Neural progenitor cell (in vitro differentiated cells): ENCODE data around the gene SNAPC4. TPM values are rescaled to one million over a fixed set of nuclear protein-coding genes. Genes with fewer than 3 reads are reported as not detected.

Experiments
- DNase-seq: peaks from one replicate; pipeline ENCODE4 v3.0.0-alpha.2; 2016; ENCODE audit warnings: low spot score
- H2AFZ ChIP-seq: fragments of 200-600 bp; sonication (generic); replicated peaks from 2 replicates; pipeline ENCODE4 v1.6.1; 2016; ENCODE audit warnings: antibody characterized with exemption
- H3F3A ChIP-seq: fragments of 200-600 bp; sonication (generic); 2 replicates; pipeline ENCODE4 v1.6.1; 2016; ENCODE audit warnings: antibody characterized with exemption, low read depth
- H3K27ac ChIP-seq: fragments of 200-600 bp; sonication (generic); 2 replicates; pipeline ENCODE4 v1.5.1; 2016; ENCODE audit warnings: mild to moderate bottlenecking
- H3K27me3 ChIP-seq: fragments of 200-600 bp; sonication (generic); 2 replicates; pipeline ENCODE4 v1.6.1; 2016; ENCODE audit warnings: mild to moderate bottlenecking, moderate library complexity
- H3K36me3 ChIP-seq: fragments of 200-600 bp; sonication (generic); 2 replicates; pipeline ENCODE4 v1.5.1; 2016
- H3K4me1 ChIP-seq: fragments of 200-600 bp; sonication (generic); 2 replicates; pipeline ENCODE4 v1.6.1; 2016; ENCODE audit warnings: mixed run types
- H3K4me2 ChIP-seq: fragments of 200-600 bp; sonication (generic); 2 replicates; pipeline ENCODE4 v1.6.1; 2016
- H3K4me3 ChIP-seq: fragments of 200-600 bp; sonication (generic); 2 replicates; pipeline ENCODE4 v1.5.1; 2016
- H3K79me2 ChIP-seq: fragments of 200-600 bp; sonication (generic); 2 replicates; pipeline ENCODE4 v1.6.1; 2016; ENCODE audit warnings: low read depth
- H3K9ac ChIP-seq: fragments of 200-600 bp; sonication (generic); 2 replicates; pipeline ENCODE4 v1.6.1; 2016
- H3K9me3 ChIP-seq: fragments of 200-600 bp; sonication (generic); 2 replicates; pipeline ENCODE4 v1.5.1; 2016; ENCODE audit warnings: low read depth
- H4K20me1 ChIP-seq: fragments of 200-600 bp; sonication (generic); 2 replicates; pipeline ENCODE4 v1.6.1; 2016; ENCODE audit warnings: low read depth
- H3K27ac Mint-ChIP-seq: 3 replicates; pipeline ENCODE4 v1.8.0; 2021; ENCODE audit warnings: mixed read lengths
- H3K27me3 Mint-ChIP-seq: 2 replicates; pipeline ENCODE4 v1.8.0; 2022; ENCODE audit warnings: low read depth, mild to moderate bottlenecking, inconsistent platforms, moderate library complexity, mixed read lengths; ENCODE audit not compliant: insufficient read depth
- H3K36me3 Mint-ChIP-seq: 3 replicates; pipeline ENCODE4 v1.8.0; 2021; ENCODE audit warnings: mixed read lengths
- H3K4me1 Mint-ChIP-seq: 3 replicates; pipeline ENCODE4 v1.8.0; 2021; ENCODE audit warnings: mixed read lengths
- H3K4me3 Mint-ChIP-seq: 3 replicates; pipeline ENCODE4 v1.8.0; 2021; ENCODE audit warnings: mild to moderate bottlenecking, moderate library complexity, mixed read lengths
- H3K9me3 Mint-ChIP-seq: 3 replicates; pipeline ENCODE4 v1.8.0; 2020; ENCODE audit warnings: mixed read lengths
- CTCF ChIP-seq: fragments of 200-600 bp; sonication (generic); IDR thresholded peaks from 2 replicates; pipeline ENCODE4 v1.5.1; 2017; ENCODE audit warnings: antibody characterized with exemption, mild to moderate bottlenecking
- EZH2 ChIP-seq: fragments of 200-600 bp; sonication (generic); IDR thresholded peaks from 2 replicates; pipeline ENCODE4 v1.6.1; 2017; ENCODE audit warnings: antibody characterized with exemption, mild to moderate bottlenecking, moderate library complexity
- EZH2phosphoT487 ChIP-seq: fragments of 200-600 bp; sonication (generic); IDR thresholded peaks from 2 replicates; pipeline ENCODE4 v1.6.1; 2017; ENCODE audit warnings: antibody characterized with exemption
- total RNA-seq: library from RNA; depleted of rRNA; stranded (reverse); fragments of >200 nt; gene quantifications from 2 replicates; pipeline ENCODE4 v1.2.3, GENCODE V29; 2015; ENCODE audit warnings: low replicate concordance

Gene SNAPC4
- total RNA-seq, 1 donor from 2014 or later, result 6.8 TPM

- peaks cover 20% of the 10 kb centered on the region for H4K20me1 ChIP-seq
- no peaks in the 10 kb centered on the region for H3K4me1 ChIP-seq
- DNase-seq, result no peak
- H3K36me3 ChIP-seq, result no peaks in the 10 kb centered on the region
- TF ChIP-seq EZH2phosphoT487 (no peak), CTCF (no peak), EZH2 (no peak)
- peaks cover 11% of the 10 kb centered on the region for H3K36me3 Mint-ChIP-seq
- H3F3A ChIP-seq, result peaks cover 5% of the 10 kb centered on the region
- no peak overlapping the region for H2AFZ ChIP-seq
- H3K4me1 Mint-ChIP-seq, result peaks cover 12% of the 10 kb centered on the region
- peaks cover 24% of the 10 kb centered on the region for H3K79me2 ChIP-seq
- H3K27ac ChIP-seq, result no peak overlapping the region
- H3K27me3 ChIP-seq, result no peaks in the 10 kb centered on the region
- H3K9me3 Mint-ChIP-seq, result no peaks in the 10 kb centered on the region
- no peak overlapping the region for H3K9ac ChIP-seq
- no peaks in the 10 kb centered on the region for H3K27me3 Mint-ChIP-seq
- H3K27ac Mint-ChIP-seq, result no peak overlapping the region
- H3K4me2 ChIP-seq, result no peak overlapping the region
- H3K4me3 Mint-ChIP-seq, result peak overlapping the region; percentile 43
- no peaks in the 10 kb centered on the region for H3K9me3 ChIP-seq
- H3K4me3 ChIP-seq, result no peak overlapping the region
These were observed 4.4 kb downstream of the SNAPC4 start for GRCh38 chr9:136395345-136396218.

DNA sequence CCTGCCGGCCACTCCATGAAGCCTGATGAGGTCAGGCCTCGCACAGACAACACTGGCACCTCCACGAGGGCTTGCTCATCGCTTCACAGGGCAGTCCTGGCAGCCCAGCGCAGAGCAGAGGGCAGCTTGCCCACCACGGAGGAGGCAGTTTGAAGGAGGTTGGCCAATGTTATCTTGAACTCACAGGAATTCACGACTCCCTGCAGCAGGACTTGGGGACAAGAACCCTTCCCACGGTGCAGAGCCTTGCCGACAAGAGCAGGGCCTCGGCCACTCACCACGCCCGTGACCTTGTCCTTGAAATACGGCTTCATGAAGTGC lies 5.0 kb downstream of the SNAPC4 start:
- H3K36me3 Mint-ChIP-seq, result peaks cover 11% of the 10 kb centered on the region
- Histone ChIP-seq H2AFZ (no peak overlapping the region), H3K9me3 (no peaks in the 10 kb centered on the region), H3F3A (no peaks in the 10 kb centered on the region), H3K9ac (no peak overlapping the region), H3K79me2 (peaks cover 24% of the 10 kb centered on the region), H3K27ac (no peak overlapping the region), H3K36me3 (no peaks in the 10 kb centered on the region), H3K4me1 (no peaks in the 10 kb centered on the region), H3K4me2 (no peak overlapping the region), H3K27me3 (no peaks in the 10 kb centered on the region), H3K4me3 (no peak overlapping the region), H4K20me1 (peaks cover 20% of the 10 kb centered on the region)
- no peak overlapping the region for H3K4me3 Mint-ChIP-seq
- no peak overlapping the region for H3K27ac Mint-ChIP-seq
- no peak for TF ChIP-seq EZH2
- TF ChIP-seq CTCF, result no peak
- no peak for TF ChIP-seq EZH2phosphoT487
- peaks cover 12% of the 10 kb centered on the region for H3K4me1 Mint-ChIP-seq
- no peaks in the 10 kb centered on the region for H3K9me3 Mint-ChIP-seq
- DNase-seq, result no peak
- no peaks in the 10 kb centered on the region for H3K27me3 Mint-ChIP-seq

DNA sequence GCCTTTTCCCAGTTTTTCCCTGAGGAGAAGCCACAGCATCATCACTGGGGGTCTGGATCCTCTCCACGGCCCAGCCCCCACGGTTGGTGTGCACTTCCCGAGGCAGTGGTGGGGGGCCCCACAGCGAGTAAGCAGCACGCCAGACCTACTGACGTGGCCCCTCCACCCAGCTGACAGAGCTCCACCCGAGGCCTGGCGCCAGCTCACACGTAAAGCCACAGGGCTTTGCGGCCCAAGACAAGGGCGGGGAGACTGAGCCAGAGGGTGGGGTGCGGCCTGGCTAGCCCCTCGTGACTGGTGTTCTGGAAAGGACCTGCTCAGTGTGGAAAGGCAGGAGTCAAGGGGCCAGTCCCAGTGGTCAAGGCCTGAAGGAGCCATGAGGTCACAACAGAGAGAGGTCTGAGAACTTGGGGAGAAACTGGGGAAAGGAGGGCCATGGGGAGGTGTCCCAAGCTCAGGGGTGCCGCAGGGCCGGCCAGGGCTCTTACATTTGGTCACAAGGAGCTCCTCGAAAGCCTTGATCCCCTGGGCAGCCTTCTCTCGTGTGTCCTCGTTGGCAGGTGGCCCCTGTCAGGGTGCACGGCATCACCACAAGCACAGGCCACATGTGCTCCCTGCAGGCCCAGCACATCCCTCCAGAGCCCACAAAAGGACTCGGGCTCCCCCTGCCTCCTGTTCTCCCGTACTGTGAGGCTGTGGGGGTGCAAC lies 5.5 kb downstream of the SNAPC4 start:
- Histone ChIP-seq H3K9me3 (no peaks in the 10 kb centered on the region), H3K4me1 (no peaks in the 10 kb centered on the region), H3F3A (no peaks in the 10 kb centered on the region), H3K79me2 (peaks cover 19% of the 10 kb centered on the region), H3K27me3 (no peaks in the 10 kb centered on the region), H3K9ac (no peak overlapping the region), H4K20me1 (peaks cover 19% of the 10 kb centered on the region), H3K36me3 (no peaks in the 10 kb centered on the region), H3K4me2 (no peak overlapping the region), H2AFZ (no peak overlapping the region), H3K27ac (no peak overlapping the region), H3K4me3 (no peak overlapping the region)
- no peak overlapping the region for H3K4me3 Mint-ChIP-seq
- no peaks in the 10 kb centered on the region for H3K9me3 Mint-ChIP-seq
- no peak for TF ChIP-seq EZH2phosphoT487
- no peak for TF ChIP-seq EZH2
- TF ChIP-seq CTCF, result no peak
- H3K36me3 Mint-ChIP-seq, result peaks cover 14% of the 10 kb centered on the region
- H3K27ac Mint-ChIP-seq, result no peak overlapping the region
- H3K4me1 Mint-ChIP-seq, result peaks cover 12% of the 10 kb centered on the region
- no peak for DNase-seq
- H3K27me3 Mint-ChIP-seq, result no peaks in the 10 kb centered on the region
